Measurements from ENCODE around the gene CCND1. TPM values are rescaled to one million over a fixed set of nuclear protein-coding genes. Genes with fewer than 3 reads are reported as not detected.

The CCND1 gene
- total and polyA plus RNA-seq, 2 experiments from 2014 or later: 80.2 to 81.9 TPM

GRCh38 chr11:69646493-69647389, 5.8 kb downstream of the CCND1 start:
- Histone ChIP-seq H3K4me3 (no peak overlapping the region), H4K20me1 (ENCODE audit: insufficient read depth, poor library complexity, severe bottlenecking) (peaks cover 30% of the 10 kb centered on the region), H3K27ac (no peak overlapping the region), H3K27me3 (no peaks in the 10 kb centered on the region), H3K9me2 (replicated peaks; ENCODE audit: insufficient read depth) (no peaks in the 10 kb centered on the region), H3K9me3 (ENCODE audit: low read depth) (no peaks in the 10 kb centered on the region), H2AFZ (no peak overlapping the region), H3K36me3 (replicated peaks; ENCODE audit: insufficient read depth, low read depth) (no peaks in the 10 kb centered on the region), H3K4me2 (no peak overlapping the region), H3K4me1 (ENCODE audit: insufficient read depth) (peaks cover 20% of the 10 kb centered on the region), H3K79me2 (peaks cover 33% of the 10 kb centered on the region)
- DNase-seq (ENCODE audit: low spot score): no peak
- TF ChIP-seq EZH2phosphoT487 (IDR thresholded peaks at IDR 0.05; ENCODE audit: low read depth, severe bottlenecking, unreplicated experiment) (no peak), EZH2 (IDR thresholded peaks at IDR 0.05; ENCODE audit: borderline replicate concordance) (no peak), CTCF (IDR thresholded peaks at IDR 0.05; ENCODE audit: poor library complexity) (no peak)
- WGBS (ENCODE audit: low lambda C conversion rate, missing lambda C conversion rate): 90% methylated on average over 32 of the region's 32 CpGs

- no peak overlapping the region for H3K4me2 ChIP-seq
- H3K27me3 ChIP-seq: no peaks in the 10 kb centered on the region
- 96% methylated on average over 11 of the region's 11 CpGs for WGBS (ENCODE audit: low lambda C conversion rate, missing lambda C conversion rate)
- no peak overlapping the region for H2AFZ ChIP-seq
- TF ChIP-seq EZH2 (IDR thresholded peaks at IDR 0.05; ENCODE audit: borderline replicate concordance): no peak
- no peak for TF ChIP-seq EZH2phosphoT487 (IDR thresholded peaks at IDR 0.05; ENCODE audit: low read depth, severe bottlenecking, unreplicated experiment)
- no peak for TF ChIP-seq CTCF (IDR thresholded peaks at IDR 0.05; ENCODE audit: poor library complexity)
- no peak overlapping the region for H3K4me3 ChIP-seq
- H4K20me1 ChIP-seq (ENCODE audit: insufficient read depth, poor library complexity, severe bottlenecking): peaks cover 30% of the 10 kb centered on the region
- H3K4me1 ChIP-seq (ENCODE audit: insufficient read depth): peaks cover 20% of the 10 kb centered on the region
- H3K79me2 ChIP-seq: peaks cover 26% of the 10 kb centered on the region
- DNase-seq (ENCODE audit: low spot score): no peak
- no peaks in the 10 kb centered on the region for H3K9me3 ChIP-seq (ENCODE audit: low read depth)
- H3K36me3 ChIP-seq (replicated peaks; ENCODE audit: insufficient read depth, low read depth): no peaks in the 10 kb centered on the region
- no peaks in the 10 kb centered on the region for H3K9me2 ChIP-seq (replicated peaks; ENCODE audit: insufficient read depth)
- no peak overlapping the region for H3K27ac ChIP-seq
Measured at GRCh38 chr11:69647390-69647748, 6.4 kb downstream of the CCND1 start.

GRCh38 chr11:69647761-69648497, 7.0 kb downstream of the CCND1 start:
- no peak overlapping the region for H2AFZ ChIP-seq
- no peaks in the 10 kb centered on the region for H3K9me2 ChIP-seq (replicated peaks; ENCODE audit: insufficient read depth)
- no peak for TF ChIP-seq EZH2phosphoT487 (IDR thresholded peaks at IDR 0.05; ENCODE audit: low read depth, severe bottlenecking, unreplicated experiment)
- no peak for TF ChIP-seq CTCF (IDR thresholded peaks at IDR 0.05; ENCODE audit: poor library complexity)
- no peak for TF ChIP-seq EZH2 (IDR thresholded peaks at IDR 0.05; ENCODE audit: borderline replicate concordance)
- H3K27me3 ChIP-seq: no peaks in the 10 kb centered on the region
- H3K4me1 ChIP-seq (ENCODE audit: insufficient read depth): peaks cover 19% of the 10 kb centered on the region
- 93% methylated on average over 28 of the region's 28 CpGs for WGBS (ENCODE audit: low lambda C conversion rate, missing lambda C conversion rate)
- no peak overlapping the region for H3K4me2 ChIP-seq
- no peak overlapping the region for H3K4me3 ChIP-seq
- no peak overlapping the region for H3K27ac ChIP-seq
- H3K79me2 ChIP-seq: peaks cover 21% of the 10 kb centered on the region
- H3K36me3 ChIP-seq (replicated peaks; ENCODE audit: insufficient read depth, low read depth): no peaks in the 10 kb centered on the region
- H3K9me3 ChIP-seq (ENCODE audit: low read depth): no peaks in the 10 kb centered on the region
- H4K20me1 ChIP-seq (ENCODE audit: insufficient read depth, poor library complexity, severe bottlenecking): peaks cover 30% of the 10 kb centered on the region
- DNase-seq (ENCODE audit: low spot score): no peak

All from hepatocyte (in vitro differentiated cells).